IMR-90 (cell line): ENCODE results near the gene SYTL2.

ENCODE experiments used
- CEBPB ChIP-seq: IDR thresholded peaks from 2 replicates; pipeline ENCODE4 v1.6.1; 2012; ENCODE audit warnings: low read depth, low read length, improper control_type of control experiment
- CHD1 ChIP-seq: IDR thresholded peaks from 2 replicates; pipeline ENCODE4 v1.6.1; 2012; ENCODE audit warnings: low read depth, low read length, improper control_type of control experiment
- ELK1 ChIP-seq: fragments of 150-350 bp; IDR thresholded peaks from 2 replicates; pipeline ENCODE4 v1.6.1; 2016; ENCODE audit warnings: low read depth, mild to moderate bottlenecking, low read length, moderate library complexity, borderline replicate concordance
- MXI1 ChIP-seq: IDR thresholded peaks from 2 replicates; pipeline ENCODE4 v1.6.1; 2012; ENCODE audit warnings: low read depth, mild to moderate bottlenecking, low read length, moderate library complexity, borderline replicate concordance
- POLR2A ChIP-seq: IDR thresholded peaks from 2 replicates; pipeline ENCODE4 v1.6.1; 2012; ENCODE audit warnings: mild to moderate bottlenecking, low read depth, low read length
- RAD21 ChIP-seq: IDR thresholded peaks from 2 replicates; pipeline ENCODE4 v1.6.1; 2012; ENCODE audit warnings: low read length, improper control_type of control experiment
- RCOR1 ChIP-seq: IDR thresholded peaks from 2 replicates; pipeline ENCODE4 v1.6.1; 2012; ENCODE audit warnings: mild to moderate bottlenecking, low read length, improper control_type of control experiment; ENCODE audit not compliant: insufficient replicate concordance
- RFX5 ChIP-seq: IDR thresholded peaks from 2 replicates; pipeline ENCODE4 v1.8.0; 2012; ENCODE audit warnings: low read depth, mild to moderate bottlenecking, low read length, moderate library complexity
- SMC3 ChIP-seq: fragments of 150-350 bp; IDR thresholded peaks from 2 replicates; pipeline ENCODE4 v1.6.1; 2016; ENCODE audit warnings: low read depth, mild to moderate bottlenecking, antibody characterized with exemption, low read length, moderate library complexity
- TF ChIP-seq, protein P1 (sequence below): conservative IDR thresholded peaks from 2 replicates; pipeline ENCODE4 v1.5.1; 2012; ENCODE audit warnings: mild to moderate bottlenecking, low read depth, low read length, improper control_type of control experiment
- TF ChIP-seq, protein P2 (sequence below): fragments of 150-350 bp; IDR thresholded peaks from 2 replicates; pipeline ENCODE4 v1.6.1; 2017; ENCODE audit warnings: mild to moderate bottlenecking, antibody characterized with exemption, low read length, low read depth

GRCh38 chr11:85829172-85829571, 18.2 kb upstream of the SYTL2 start:
- TF ChIP-seq MXI1 (no peak), RCOR1 (no peak), POLR2A (no peak), RFX5 (no peak), RAD21 (no peak), SMC3 (no peak), CHD1 (no peak), ELK1 (no peak), CEBPB (no peak)
- TF ChIP-seq, protein P1, sequence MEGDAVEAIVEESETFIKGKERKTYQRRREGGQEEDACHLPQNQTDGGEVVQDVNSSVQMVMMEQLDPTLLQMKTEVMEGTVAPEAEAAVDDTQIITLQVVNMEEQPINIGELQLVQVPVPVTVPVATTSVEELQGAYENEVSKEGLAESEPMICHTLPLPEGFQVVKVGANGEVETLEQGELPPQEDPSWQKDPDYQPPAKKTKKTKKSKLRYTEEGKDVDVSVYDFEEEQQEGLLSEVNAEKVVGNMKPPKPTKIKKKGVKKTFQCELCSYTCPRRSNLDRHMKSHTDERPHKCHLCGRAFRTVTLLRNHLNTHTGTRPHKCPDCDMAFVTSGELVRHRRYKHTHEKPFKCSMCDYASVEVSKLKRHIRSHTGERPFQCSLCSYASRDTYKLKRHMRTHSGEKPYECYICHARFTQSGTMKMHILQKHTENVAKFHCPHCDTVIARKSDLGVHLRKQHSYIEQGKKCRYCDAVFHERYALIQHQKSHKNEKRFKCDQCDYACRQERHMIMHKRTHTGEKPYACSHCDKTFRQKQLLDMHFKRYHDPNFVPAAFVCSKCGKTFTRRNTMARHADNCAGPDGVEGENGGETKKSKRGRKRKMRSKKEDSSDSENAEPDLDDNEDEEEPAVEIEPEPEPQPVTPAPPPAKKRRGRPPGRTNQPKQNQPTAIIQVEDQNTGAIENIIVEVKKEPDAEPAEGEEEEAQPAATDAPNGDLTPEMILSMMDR = no peak
- TF ChIP-seq, protein P2, sequence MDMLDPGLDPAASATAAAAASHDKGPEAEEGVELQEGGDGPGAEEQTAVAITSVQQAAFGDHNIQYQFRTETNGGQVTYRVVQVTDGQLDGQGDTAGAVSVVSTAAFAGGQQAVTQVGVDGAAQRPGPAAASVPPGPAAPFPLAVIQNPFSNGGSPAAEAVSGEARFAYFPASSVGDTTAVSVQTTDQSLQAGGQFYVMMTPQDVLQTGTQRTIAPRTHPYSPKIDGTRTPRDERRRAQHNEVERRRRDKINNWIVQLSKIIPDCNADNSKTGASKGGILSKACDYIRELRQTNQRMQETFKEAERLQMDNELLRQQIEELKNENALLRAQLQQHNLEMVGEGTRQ = no peak
